SJSA1 (cell line): Measurements from ENCODE around the gene NOP9. TPM values are rescaled to one million over a fixed set of nuclear protein-coding genes. Genes with fewer than 3 reads are reported as not detected.

ENCODE experiments used
- DNase-seq, 2 experiments: peaks; one replicate each; pipeline ENCODE4 v3.0.0-alpha.2; 2015 to 2020; ENCODE audit warnings: low spot score in 2 of 2, low read depth in 1 of 2
- H3K27ac ChIP-seq: fragments of 250-450 bp; sonication (Bioruptor Pico); 2 replicates; pipeline ENCODE4 v1.5.1; 2020; ENCODE audit warnings: mild to moderate bottlenecking, moderate library complexity
- H3K27me3 ChIP-seq: fragments of 250-450 bp; sonication (Bioruptor Pico); replicated peaks from 2 replicates; pipeline ENCODE4 v1.5.1; 2020; ENCODE audit warnings: mild to moderate bottlenecking, moderate library complexity
- H3K36me3 ChIP-seq: fragments of 250-450 bp; sonication (Bioruptor Pico); 2 replicates; pipeline ENCODE4 v1.5.1; 2020; ENCODE audit warnings: mild to moderate bottlenecking
- H3K4me1 ChIP-seq: fragments of 250-450 bp; sonication (Bioruptor Pico); replicated peaks from 2 replicates; pipeline ENCODE4 v1.6.1; 2021; ENCODE audit warnings: mild to moderate bottlenecking
- H3K4me3 ChIP-seq: fragments of 250-450 bp; sonication (Bioruptor Pico); 2 replicates; pipeline ENCODE4 v1.5.1; 2020; ENCODE audit warnings: mild to moderate bottlenecking
- H3K9me3 ChIP-seq: fragments of 250-450 bp; sonication (Bioruptor Pico); replicated peaks from 2 replicates; pipeline ENCODE4 v1.5.1; 2020; ENCODE audit warnings: mild to moderate bottlenecking
- total RNA-seq: library from RNA; depleted of rRNA; stranded (reverse); fragments of >200 nt; shearing (Covaris generic); gene quantifications from 2 replicates; pipeline ENCODE4 v1.2.3, GENCODE V29; 2014

NOP9 gene
- total RNA-seq, 1 experiment from 2014 or later, result 16.2 TPM

- Histone ChIP-seq H3K36me3 (peaks cover 3% of the 10 kb centered on the region; the same call in 1 of the 2 replicates), H3K9me3 (no peaks in the 10 kb centered on the region), H3K27me3 (no peaks in the 10 kb centered on the region), H3K4me3 (no peak overlapping the region), H3K27ac (no peak overlapping the region), H3K4me1 (peaks cover 10% of the 10 kb centered on the region)
- DNase-seq, result no peak
Observed at GRCh38 chr14:24269910-24270536, 29.6 kb upstream of the NOP9 start.

DNA sequence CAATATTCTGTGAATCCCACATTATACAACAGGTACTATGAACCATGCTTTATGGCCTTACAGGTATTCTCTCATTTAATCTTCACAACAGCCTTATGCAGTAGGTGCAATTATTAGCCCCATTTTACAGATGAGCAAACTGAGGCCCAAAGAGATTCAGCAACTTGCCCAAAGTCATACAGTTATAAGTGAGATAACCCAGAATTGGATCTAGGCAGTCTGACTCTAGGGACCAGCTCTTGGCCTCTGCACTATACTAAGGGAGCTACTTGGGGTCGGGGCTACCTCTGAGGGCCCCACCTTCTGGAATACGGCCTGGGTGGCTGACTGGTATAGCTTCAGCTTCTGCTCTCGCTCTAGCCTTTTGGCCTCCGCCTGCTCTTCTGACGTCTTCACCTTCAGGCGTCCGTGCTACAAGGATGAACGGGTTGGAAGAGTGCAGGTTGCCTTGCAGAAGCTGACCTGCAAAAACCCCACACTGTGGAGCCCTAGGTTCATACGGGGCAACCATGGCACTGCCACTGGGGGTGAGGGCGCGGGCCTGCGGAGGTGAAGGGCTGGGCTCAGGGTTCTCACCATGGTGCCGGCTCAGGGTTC is 29.0 kb upstream of the NOP9 start:
- Histone ChIP-seq H3K4me3 (peak overlapping the region; percentile 83), H3K4me1 (peaks cover 10% of the 10 kb centered on the region), H3K36me3 (peaks cover 3% of the 10 kb centered on the region; the same call in 1 of the 2 replicates), H3K27me3 (no peaks in the 10 kb centered on the region), H3K27ac (peak overlapping the region; percentile 92; the same call in 1 of the 2 replicates), H3K9me3 (no peaks in the 10 kb centered on the region)
- no peak for DNase-seq

DNA sequence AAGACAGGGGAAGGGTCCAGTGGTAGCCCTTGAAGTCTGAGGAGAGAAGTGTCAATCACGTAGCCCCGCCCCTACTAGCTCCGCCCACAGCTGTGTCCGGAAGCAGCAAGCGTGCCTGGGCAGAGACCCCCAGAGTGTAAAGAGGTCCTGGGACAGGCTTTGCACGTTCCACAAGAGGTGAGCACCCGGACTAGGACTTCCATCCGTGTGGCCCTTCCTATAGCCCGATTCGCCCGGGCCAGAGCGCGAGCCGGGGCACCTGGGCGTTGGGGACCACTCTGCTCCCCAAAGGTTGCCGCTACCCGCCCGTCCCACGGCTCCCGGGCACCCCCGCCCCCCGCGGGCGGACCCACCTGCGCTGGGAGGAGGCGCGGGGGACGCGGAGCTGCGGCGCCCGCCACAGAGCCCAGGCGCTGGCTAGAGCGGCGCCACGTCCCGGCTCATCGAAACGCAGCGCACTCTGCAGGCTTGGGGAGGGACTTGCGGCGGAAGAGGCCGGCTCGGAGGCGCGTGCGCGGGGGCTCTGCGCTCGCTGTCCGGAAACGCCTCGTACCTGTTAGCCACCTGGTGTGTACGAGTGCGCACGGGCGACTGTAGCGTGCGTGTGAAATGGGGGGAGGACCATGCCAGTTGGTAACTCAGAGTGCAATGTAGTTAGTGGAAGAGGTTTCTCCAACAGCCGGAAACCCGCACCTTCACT is 28.4 kb upstream of the NOP9 start, which contains the start of gene RABGGTA:
Gene RABGGTA (minus strand): TSS at position 464 of the 700 bp plus-strand sequence. CDS start 482 bp downstream, outside the sequence.
- Histone ChIP-seq H3K36me3 (peaks cover 3% of the 10 kb centered on the region; the same call in 1 of the 2 replicates), H3K4me3 (peak within 1 kb of the TSS; percentile 83), H3K27me3 (no peaks in the 10 kb centered on the region), H3K9me3 (no peaks in the 10 kb centered on the region), H3K27ac (peak within 1 kb of the TSS; percentile 92), H3K4me1 (peaks cover 10% of the 10 kb centered on the region)
- DNase-seq, result peak; percentile 71 to 78

DNA sequence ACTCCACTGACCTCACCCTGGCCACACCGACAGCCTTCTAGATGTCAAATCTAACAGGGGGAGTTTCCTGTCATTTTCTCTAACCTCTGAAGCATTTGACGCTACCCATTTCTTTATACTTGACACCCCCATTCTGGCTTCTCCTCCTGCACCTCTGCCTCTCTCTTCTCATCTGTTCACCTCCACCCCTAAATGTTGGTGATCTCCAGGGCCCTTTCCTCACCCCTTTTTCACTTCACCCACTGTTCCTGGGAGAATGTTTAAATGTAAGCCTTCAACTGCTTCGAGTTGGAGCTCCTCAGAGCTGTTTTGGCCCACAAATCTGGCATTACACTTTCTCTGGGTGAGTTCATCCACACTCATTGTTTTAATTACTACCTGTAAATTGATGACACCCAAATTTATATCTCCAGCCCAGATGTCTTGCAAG is 27.8 kb upstream of the NOP9 start:
- no peaks in the 10 kb centered on the region for H3K9me3 ChIP-seq
- peaks cover 3% of the 10 kb centered on the region; the same call in 1 of the 2 replicates for H3K36me3 ChIP-seq
- H3K4me1 ChIP-seq, result peaks cover 10% of the 10 kb centered on the region
- peak overlapping the region; percentile 83 for H3K4me3 ChIP-seq
- no peak for DNase-seq
- no peak overlapping the region for H3K27ac ChIP-seq
- H3K27me3 ChIP-seq, result no peaks in the 10 kb centered on the region

DNA sequence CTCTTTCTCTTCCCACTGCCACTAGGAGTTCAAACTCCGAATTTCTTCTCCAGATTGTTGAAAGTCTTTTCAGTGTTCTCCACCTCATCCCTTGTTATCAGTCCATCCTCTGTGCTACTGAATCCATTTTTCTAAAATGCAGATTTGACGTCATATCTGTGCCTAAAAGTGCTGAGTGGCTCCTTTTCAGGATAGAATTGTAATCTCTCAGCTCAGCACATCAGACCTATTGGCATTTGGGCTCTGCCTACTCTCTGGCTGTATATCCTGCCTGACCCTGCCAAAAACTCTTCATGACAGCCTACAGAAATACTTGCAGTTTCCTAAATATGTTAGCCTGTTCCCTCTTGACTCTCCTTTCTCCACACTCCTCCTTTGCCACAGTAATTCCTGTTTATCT is 27.2 kb upstream of the NOP9 start:
- Histone ChIP-seq H3K27me3 (no peaks in the 10 kb centered on the region), H3K9me3 (no peaks in the 10 kb centered on the region), H3K27ac (no peak overlapping the region), H3K4me1 (peaks cover 10% of the 10 kb centered on the region), H3K4me3 (no peak overlapping the region), H3K36me3 (peaks cover 3% of the 10 kb centered on the region; the same call in 1 of the 2 replicates)
- no peak for DNase-seq

DNA sequence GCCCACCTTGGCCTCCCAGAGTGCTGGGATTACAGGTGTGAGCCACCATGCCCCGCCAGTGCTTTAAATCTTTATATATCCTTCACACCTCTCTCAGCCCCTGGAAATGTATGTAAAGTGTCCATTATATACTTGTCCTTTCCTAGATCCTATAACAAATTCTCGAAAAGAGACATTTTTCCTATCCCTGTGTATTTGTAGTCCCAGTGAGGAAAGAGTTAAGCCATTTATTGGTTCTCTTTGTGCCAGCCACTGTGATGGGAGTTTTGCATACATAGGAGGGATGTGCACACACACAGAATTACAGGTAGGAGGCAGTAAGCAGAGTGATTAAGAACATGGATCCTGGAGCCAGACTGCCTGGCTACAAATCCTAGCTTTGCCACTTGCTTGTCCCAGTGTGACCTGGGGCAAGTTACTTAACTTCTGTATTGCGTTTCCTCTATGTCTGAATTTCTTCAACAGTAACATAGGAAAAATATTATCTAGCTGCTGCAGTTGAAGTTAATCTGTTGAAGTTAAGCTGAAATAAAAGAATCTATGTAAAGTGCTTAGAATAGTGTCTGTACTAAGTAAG is 26.1 kb upstream of the NOP9 start:
- DNase-seq, result no peak

GRCh38 chr14:24274101-24274543 is 25.5 kb upstream of the NOP9 start:
- Histone ChIP-seq H3K4me1 (peaks cover 10% of the 10 kb centered on the region), H3K36me3 (peaks cover 3% of the 10 kb centered on the region; the same call in 1 of the 2 replicates), H3K4me3 (no peak overlapping the region), H3K27me3 (no peaks in the 10 kb centered on the region), H3K27ac (no peak overlapping the region), H3K9me3 (no peaks in the 10 kb centered on the region)
- DNase-seq, result no peak

More for the DNA sequence above, 26.1 kb upstream of the NOP9 start:
- Histone ChIP-seq H3K4me1 (peaks cover 10% of the 10 kb centered on the region), H3K36me3 (peaks cover 3% of the 10 kb centered on the region; the same call in 1 of the 2 replicates), H3K9me3 (no peaks in the 10 kb centered on the region), H3K27ac (no peak overlapping the region), H3K27me3 (no peaks in the 10 kb centered on the region), H3K4me3 (no peak overlapping the region)

DNA sequence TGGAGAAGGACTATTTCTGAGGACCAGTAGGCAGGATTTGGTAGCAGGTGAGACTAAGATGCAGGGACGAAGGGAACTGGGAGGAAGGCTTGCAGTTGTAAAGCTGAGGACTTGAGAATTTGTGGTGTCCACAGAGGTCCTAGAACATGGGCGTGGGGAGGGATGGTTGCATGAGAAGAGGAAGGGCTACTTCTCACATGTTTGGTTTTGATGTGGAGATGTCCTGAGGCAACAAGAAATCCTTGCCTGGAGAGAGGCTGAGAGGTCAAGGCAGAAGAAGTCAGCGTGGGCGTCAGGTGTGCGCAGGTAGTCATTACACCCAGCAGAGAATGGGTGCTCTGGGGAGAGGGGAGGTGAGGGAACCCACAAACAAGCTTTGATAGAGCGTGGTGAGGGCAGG is 22.6 kb upstream of the NOP9 start:
- no peaks in the 10 kb centered on the region for H3K9me3 ChIP-seq
- H3K36me3 ChIP-seq, result no peaks in the 10 kb centered on the region
- no peaks in the 10 kb centered on the region for H3K4me1 ChIP-seq
- no peak for DNase-seq
- no peak overlapping the region for H3K27ac ChIP-seq
- no peaks in the 10 kb centered on the region for H3K27me3 ChIP-seq
- no peak overlapping the region for H3K4me3 ChIP-seq

GRCh38 chr14:24277606-24278321 is 21.9 kb upstream of the NOP9 start:
- Histone ChIP-seq H3K36me3 (no peaks in the 10 kb centered on the region), H3K27me3 (no peaks in the 10 kb centered on the region), H3K4me1 (no peaks in the 10 kb centered on the region), H3K4me3 (no peak overlapping the region), H3K27ac (no peak overlapping the region), H3K9me3 (no peaks in the 10 kb centered on the region)
- DNase-seq, result no peak

DNA sequence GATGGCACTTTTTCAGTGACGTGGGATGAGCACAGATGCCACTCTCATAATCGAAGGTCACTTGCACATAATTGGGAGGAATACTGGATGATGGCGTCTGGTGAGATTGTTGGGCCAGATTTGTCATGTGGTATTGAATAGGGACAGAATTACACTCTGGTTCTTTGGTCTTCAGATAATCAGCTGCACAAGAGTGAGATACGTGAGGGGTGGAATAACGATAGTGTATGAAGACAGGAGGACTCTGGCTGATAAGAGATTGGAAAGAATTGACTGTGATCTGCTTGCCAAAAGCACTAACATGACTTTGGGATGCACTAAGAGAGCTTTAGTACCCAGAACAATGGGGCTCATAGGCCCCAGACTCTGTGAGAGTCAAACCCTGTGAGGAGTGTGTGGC is 21.2 kb upstream of the NOP9 start:
- no peaks in the 10 kb centered on the region for H3K4me1 ChIP-seq
- no peak overlapping the region for H3K4me3 ChIP-seq
- H3K9me3 ChIP-seq, result no peaks in the 10 kb centered on the region
- H3K27ac ChIP-seq, result no peak overlapping the region
- no peak for DNase-seq
- no peaks in the 10 kb centered on the region for H3K36me3 ChIP-seq
- no peaks in the 10 kb centered on the region for H3K27me3 ChIP-seq

- H3K36me3 ChIP-seq, result no peaks in the 10 kb centered on the region
- H3K4me1 ChIP-seq, result no peaks in the 10 kb centered on the region
- no peak overlapping the region for H3K27ac ChIP-seq
- no peaks in the 10 kb centered on the region for H3K27me3 ChIP-seq
- H3K9me3 ChIP-seq, result no peaks in the 10 kb centered on the region
- no peak for DNase-seq
- H3K4me3 ChIP-seq, result no peak overlapping the region
Observed at GRCh38 chr14:24279301-24280186, 20.1 kb upstream of the NOP9 start.

DNA sequence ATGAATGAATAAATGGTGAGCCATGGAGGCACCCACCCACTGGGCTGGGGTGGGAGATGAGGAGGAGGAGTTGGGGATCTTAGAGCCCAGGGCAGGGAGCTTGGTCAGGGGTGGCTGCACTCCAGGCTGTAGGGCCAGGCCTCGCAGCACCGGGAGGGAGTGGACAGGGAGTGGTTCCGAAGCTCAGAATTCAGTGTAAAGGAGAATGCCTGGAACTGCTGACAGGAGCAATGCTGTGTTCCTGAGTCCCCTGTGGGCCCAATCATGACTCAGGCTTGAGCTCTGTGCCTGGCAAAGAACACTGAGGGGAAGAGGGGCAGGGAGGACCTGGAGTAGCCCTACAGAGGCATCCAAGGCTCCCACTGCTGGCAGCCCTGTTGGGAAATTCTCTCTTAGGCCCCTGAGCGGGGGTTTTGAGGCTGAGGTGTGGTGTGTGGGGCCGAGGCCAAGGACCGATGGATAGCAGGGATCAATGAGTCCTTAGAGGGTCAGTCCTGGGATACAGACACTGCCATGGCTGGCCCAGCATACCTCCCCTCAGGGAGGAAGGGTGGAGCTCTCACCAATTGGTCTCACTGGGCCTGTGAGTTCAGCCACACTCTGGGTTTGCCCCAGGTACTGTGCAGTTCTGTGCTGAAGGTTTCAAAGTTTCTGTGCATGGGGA is 18.7 kb upstream of the NOP9 start:
- no peak for DNase-seq
- H3K36me3 ChIP-seq, result no peaks in the 10 kb centered on the region
- no peaks in the 10 kb centered on the region for H3K4me1 ChIP-seq
- H3K27ac ChIP-seq, result no peak overlapping the region
- no peaks in the 10 kb centered on the region for H3K9me3 ChIP-seq
- H3K27me3 ChIP-seq, result no peaks in the 10 kb centered on the region
- no peak overlapping the region for H3K4me3 ChIP-seq
